Naive thymus-derived CD4-positive, alpha-beta T cell (primary cell): ENCODE data around the gene CXXC5. TPM values are rescaled to one million over a fixed set of nuclear protein-coding genes. Genes with fewer than 3 reads are reported as not detected.

Experiments used
- ATAC-seq: fragments of 150-1000 bp; cut with Tn5 transposase; 2 replicates; pipeline ENCODE4 v1.10.0; 2021; ENCODE audit warnings: mild to moderate bottlenecking, moderate library complexity
- CTCF ChIA-PET: fragments of 350-600 bp; sonication (Branson Sonifier 250); formaldehyde crosslinking; loops from one replicate; lab custom pipeline; 2021; ENCODE audit warnings: antibody characterized with exemption; lab: Charles Lee
- POLR2A ChIA-PET: fragments of 350-600 bp; sonication (Branson Sonifier 250); formaldehyde crosslinking; loops from one replicate; lab custom pipeline; 2021; ENCODE audit warnings: antibody characterized with exemption, inconsistent platforms; lab: Charles Lee
- DNase-seq, 9 donors: peaks; one replicate each; pipeline versions ENCODE4 v3.0.0 to v3.0.0-alpha.2; 2020 to 2022; ENCODE audit warnings: mixed read lengths in 1 of 9
- H3K27ac ChIP-seq: one replicate; pipeline ENCODE4 v1.7.0; 2013; ENCODE audit warnings: mild to moderate bottlenecking, low read depth, low read length, moderate library complexity
- H3K27me3 ChIP-seq, 2 donors: one replicate each; pipeline ENCODE4 v1.7.0; 2013; ENCODE audit warnings: low read length in 2 of 2, mild to moderate bottlenecking in 2 of 2, moderate library complexity in 2 of 2; ENCODE audit not compliant: control insufficient read depth in 2 of 2, insufficient read depth in 2 of 2
- H3K36me3 ChIP-seq, 3 experiments: 1 replicate in 2 of 3; 2 replicates in 1 of 3; pipeline ENCODE4 v1.7.0; 2013; ENCODE audit warnings: low read length in 3 of 3, mild to moderate bottlenecking in 3 of 3, moderate library complexity in 1 of 3; ENCODE audit not compliant: insufficient read depth in 3 of 3, control insufficient read depth in 2 of 3
- H3K4me1 ChIP-seq, 2 donors: one replicate each; pipeline ENCODE4 v1.7.0; 2013; ENCODE audit warnings: low read length in 2 of 2, mild to moderate bottlenecking in 2 of 2, moderate library complexity in 1 of 2; ENCODE audit not compliant: control insufficient read depth in 2 of 2, insufficient read depth in 2 of 2
- H3K4me3 ChIP-seq: 2 replicates; pipeline ENCODE4 v1.7.0; 2013; ENCODE audit warnings: mild to moderate bottlenecking, low read length
- H3K9me3 ChIP-seq, 3 experiments: 1 replicate in 2 of 3; 2 replicates in 1 of 3; pipeline ENCODE4 v1.7.0; 2013; ENCODE audit warnings: low read length in 3 of 3; ENCODE audit not compliant: control insufficient read depth in 2 of 3
- H3K27ac Mint-ChIP-seq, 9 donors: one replicate each; pipeline ENCODE4 v1.8.0; 2020 to 2022; ENCODE audit warnings: mixed read lengths in 9 of 9, mild to moderate bottlenecking in 8 of 9, moderate library complexity in 5 of 9, inconsistent platforms in 2 of 9
- H3K27me3 Mint-ChIP-seq, 5 donors: one replicate each; pipeline ENCODE4 v1.8.0; 2021 to 2022; ENCODE audit warnings: mixed read lengths in 5 of 5, mild to moderate bottlenecking in 1 of 5
- H3K36me3 Mint-ChIP-seq, 5 donors: one replicate each; pipeline ENCODE4 v1.8.0; 2020 to 2022; ENCODE audit warnings: mixed read lengths in 5 of 5, mild to moderate bottlenecking in 3 of 5, inconsistent platforms in 1 of 5
- H3K4me1 Mint-ChIP-seq, 7 donors: one replicate each; pipeline ENCODE4 v1.8.0; 2020 to 2022; ENCODE audit warnings: mixed read lengths in 7 of 7, mild to moderate bottlenecking in 3 of 7, inconsistent platforms in 1 of 7
- H3K4me3 Mint-ChIP-seq, 10 donors: one replicate each; pipeline ENCODE4 v1.8.0; 2020 to 2022; ENCODE audit warnings: mild to moderate bottlenecking in 10 of 10, mixed read lengths in 10 of 10, moderate library complexity in 6 of 10, inconsistent platforms in 2 of 10
- H3K9me3 Mint-ChIP-seq, 11 donors: one replicate each; pipeline ENCODE4 v1.8.0; 2020 to 2022; ENCODE audit warnings: mixed read lengths in 11 of 11, mild to moderate bottlenecking in 4 of 11, inconsistent platforms in 1 of 11, moderate library complexity in 1 of 11
- intact Hi-C, 2 donors: fragments of 100-400 bp; cut with micrococcal nuclease; formaldehyde crosslinking; loops; one replicate each; pipeline ENCODE4 v1.15.1; 2023
- polyA plus RNA-seq, 2 donors: library from polyadenylated mRNA; unstranded; fragments of 300-500 nt; fragmentation: Illumina TruSeq; gene quantifications; one replicate each; pipeline ENCODE4 v1.2.3, GENCODE V29; 2021
- total RNA-seq, 6 experiments: library from RNA in 5 of 6; stranded (reverse) in 5 of 6; gene quantifications; 1 replicate in 5 of 6; 2 replicates in 1 of 6; pipeline ENCODE4 v1.2.3 and lab custom pipeline; 2021 to 2026

Gene CXXC5
- total and polyA plus RNA-seq, 7 experiments from 2014 or later: 0.73 to 21.4 (median 2.2) TPM

DNA sequence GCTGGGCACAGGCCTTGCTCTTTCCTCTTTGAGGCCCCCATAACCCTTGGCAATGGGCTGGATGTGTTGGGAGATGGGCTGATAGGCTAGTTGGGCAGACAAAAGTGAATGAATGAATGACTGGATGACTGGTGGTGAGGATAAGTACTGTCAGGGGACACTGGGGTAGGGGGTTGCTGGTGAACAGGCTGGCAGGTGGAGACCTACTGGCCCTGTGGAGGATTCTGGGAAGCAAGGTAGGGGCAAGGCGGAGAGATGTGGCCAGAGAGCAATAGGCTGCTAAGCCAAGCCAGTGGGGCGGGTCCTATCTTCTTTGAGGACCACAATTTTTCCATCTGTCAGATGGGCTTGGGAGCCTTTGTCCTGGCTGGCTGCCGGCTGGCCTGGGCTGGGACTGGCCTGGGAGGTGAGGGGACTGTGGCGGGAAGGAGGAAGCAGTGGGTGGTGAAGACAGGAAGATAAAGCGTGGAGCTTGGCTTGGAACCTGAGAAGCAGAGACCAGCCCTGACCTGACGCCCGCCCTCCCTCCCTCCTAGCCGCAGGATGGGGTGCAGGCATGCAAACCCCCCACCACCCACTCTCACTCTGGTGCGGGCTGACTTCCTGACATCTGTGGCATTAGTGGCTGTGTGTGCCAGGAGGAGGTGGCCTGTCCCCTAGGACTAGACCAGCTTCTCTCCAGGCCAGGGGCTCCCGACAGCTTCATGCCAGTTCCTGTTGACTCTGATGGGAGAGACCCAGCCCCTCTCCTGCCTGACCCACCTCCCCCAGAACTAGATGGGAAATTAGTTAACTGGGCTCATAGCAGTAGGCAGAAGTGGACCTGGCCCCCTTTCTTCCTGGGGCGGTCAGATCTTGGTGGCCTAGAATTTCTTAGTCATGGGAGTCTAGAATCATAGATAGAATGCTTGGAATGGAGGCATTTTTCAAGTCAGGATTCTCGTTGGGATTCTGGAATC is 9.5 kb downstream of the CXXC5 start:
- H3K4me1 Mint-ChIP-seq: peaks cover 1 to 30% (median 4%) of the 10 kb centered on the region in 7 donors
- peak overlapping the region in 1 of 10 donors; percentile 7 for H3K4me3 Mint-ChIP-seq
- no peaks in the 10 kb centered on the region for H3K36me3 ChIP-seq
- peaks cover 0 to 3% of the 10 kb centered on the region in 2 donors for H3K27me3 ChIP-seq
- peaks cover 0 to 9% of the 10 kb centered on the region in 2 donors for H3K4me1 ChIP-seq
- ATAC-seq: no peak
- no peak overlapping the region for H3K4me3 ChIP-seq
- intact Hi-C loops: no loop called here
- ChIA-PET CTCF (no interaction called here), POLR2A (no interaction called here)
- H3K9me3 ChIP-seq: no peaks in the 10 kb centered on the region
- no peaks in the 10 kb centered on the region for H3K9me3 Mint-ChIP-seq
- DNase-seq: no peak
- H3K27me3 Mint-ChIP-seq: peaks cover 10 to 23% (median 20%) of the 10 kb centered on the region in 5 donors
- H3K27ac Mint-ChIP-seq: peak overlapping the region in 3 of 9 donors; percentile 2 to 47 (median 23)
- no peak overlapping the region for H3K27ac ChIP-seq
- H3K36me3 Mint-ChIP-seq: peaks cover 0 to 3% (median 0%) of the 10 kb centered on the region in 5 donors

DNA sequence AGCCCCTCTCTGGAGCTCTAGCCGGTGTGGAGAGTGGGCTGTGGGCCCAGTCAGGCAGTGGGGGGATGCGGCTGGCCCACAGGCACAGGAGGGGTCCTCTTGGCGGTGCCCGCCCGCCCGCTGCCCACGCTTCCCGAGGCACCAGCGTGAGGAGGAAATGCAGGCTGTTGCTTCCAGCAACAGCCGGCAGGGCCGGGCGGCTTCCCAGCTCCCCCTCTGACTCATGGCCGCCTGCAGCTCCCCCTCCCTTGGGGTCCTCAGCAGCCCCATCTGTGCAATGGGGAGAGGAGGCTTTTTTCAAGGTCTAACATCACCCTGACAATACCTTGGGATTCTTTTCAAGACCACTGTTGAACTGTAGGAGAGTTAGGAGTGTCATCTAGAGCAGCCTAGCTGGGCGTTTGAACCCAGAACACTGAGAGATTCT is 10.4 kb downstream of the CXXC5 start:
- H3K27me3 ChIP-seq: peaks cover 0 to 2% of the 10 kb centered on the region in 2 donors
- DNase-seq: no peak
- CTCF ChIA-PET: no interaction called here
- no peaks in the 10 kb centered on the region for H3K9me3 ChIP-seq
- H3K4me1 ChIP-seq: peaks cover 0 to 4% of the 10 kb centered on the region in 2 donors
- no peaks in the 10 kb centered on the region for H3K36me3 ChIP-seq
- Mint-ChIP-seq H3K9me3 (no peaks in the 10 kb centered on the region), H3K36me3 (peaks cover 0 to 3% (median 0%) of the 10 kb centered on the region in 5 donors), H3K27ac (peak overlapping the region in 1 of 9 donors; percentile 23), H3K4me3 (no peak overlapping the region), H3K27me3 (peaks cover 5 to 16% (median 13%) of the 10 kb centered on the region in 5 donors), H3K4me1 (peaks cover 0 to 26% (median 0%) of the 10 kb centered on the region in 7 donors)
- H3K27ac ChIP-seq: no peak overlapping the region
- intact Hi-C loops: no loop called here
- ATAC-seq: no peak
- POLR2A ChIA-PET: no interaction called here
- no peak overlapping the region for H3K4me3 ChIP-seq

DNA sequence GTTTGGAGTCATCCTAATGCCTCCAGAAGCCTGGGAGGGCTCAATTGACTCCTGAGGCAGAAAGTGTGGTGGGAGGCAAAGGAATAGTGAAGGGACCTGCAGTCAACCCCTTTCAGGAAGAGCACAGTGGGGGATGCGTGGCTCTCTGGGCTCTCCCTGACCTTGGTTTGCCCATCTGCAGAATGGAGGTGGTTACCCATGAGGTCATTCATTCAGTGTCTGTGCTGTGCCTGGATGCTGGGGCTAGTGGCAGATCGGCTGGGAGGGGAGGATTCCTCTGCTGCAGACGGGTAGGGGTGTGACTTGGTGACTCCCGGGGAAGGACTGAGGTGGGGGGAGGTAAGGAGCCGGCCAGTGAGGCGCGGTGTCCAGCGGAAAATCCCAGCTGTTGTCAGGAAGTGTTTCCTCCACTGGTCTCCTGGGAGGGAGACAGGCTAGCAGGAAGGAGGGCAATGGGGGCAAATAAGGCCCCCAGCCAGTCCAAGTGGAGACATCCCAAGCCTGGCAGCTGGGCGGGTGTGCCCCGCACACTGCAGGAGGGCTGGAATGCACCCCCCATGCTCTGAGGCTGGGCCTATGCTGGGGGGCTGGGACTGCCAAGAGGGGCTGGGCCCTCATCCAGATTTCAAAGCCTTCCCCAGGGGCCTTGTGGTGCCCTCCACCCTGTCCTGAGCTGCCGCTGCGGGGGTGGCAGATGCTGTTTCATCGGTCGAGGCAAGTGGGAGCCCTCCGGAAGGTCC is 10.9 kb downstream of the CXXC5 start:
- no peaks in the 10 kb centered on the region for H3K9me3 Mint-ChIP-seq
- H3K9me3 ChIP-seq: no peaks in the 10 kb centered on the region
- peaks cover 0 to 4% of the 10 kb centered on the region in 2 donors for H3K4me1 ChIP-seq
- H3K4me1 Mint-ChIP-seq: peaks cover 0 to 24% (median 0%) of the 10 kb centered on the region in 7 donors
- no peak overlapping the region for H3K27ac ChIP-seq
- peak overlapping the region in 1 of 10 donors; percentile 42 for H3K4me3 Mint-ChIP-seq
- peaks cover 5 to 11% (median 8%) of the 10 kb centered on the region in 5 donors for H3K27me3 Mint-ChIP-seq
- H3K27me3 ChIP-seq: no peaks in the 10 kb centered on the region
- ChIA-PET POLR2A (interaction anchor here (1.2 kb wide), 1 partner anchor 20 kb away, joined by 3 read pairs; no protein-coding TSS in a partner anchor), CTCF (no interaction called here)
- intact Hi-C loops: no loop called here
- no peak for DNase-seq
- ATAC-seq: no peak
- no peaks in the 10 kb centered on the region for H3K36me3 ChIP-seq
- H3K27ac Mint-ChIP-seq: no peak overlapping the region
- H3K36me3 Mint-ChIP-seq: peaks cover 0 to 3% (median 0%) of the 10 kb centered on the region in 5 donors
- H3K4me3 ChIP-seq: no peak overlapping the region

DNA sequence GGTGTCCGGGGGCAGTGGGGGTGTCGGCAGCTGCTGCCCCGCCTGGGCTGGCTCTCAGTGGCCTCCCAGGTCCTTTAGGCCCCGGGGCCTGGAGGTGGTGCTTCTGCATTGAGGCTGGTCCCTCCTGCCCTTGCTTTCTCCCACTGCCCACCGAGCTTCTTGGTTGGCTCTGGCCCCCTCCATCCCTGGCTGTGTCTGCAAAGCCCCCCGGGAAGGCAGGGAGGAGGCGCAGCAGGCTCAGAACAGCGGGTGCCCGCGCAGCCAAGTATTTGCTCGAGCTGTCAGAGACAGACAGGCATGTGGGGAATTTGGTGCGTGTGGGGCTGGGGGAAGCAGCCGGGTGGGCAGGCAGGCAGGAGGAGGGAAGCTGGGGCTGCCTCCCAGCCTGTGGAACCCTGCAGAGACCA is 11.5 kb downstream of the CXXC5 start:
- no peak overlapping the region for H3K4me3 Mint-ChIP-seq
- ChIA-PET POLR2A (interaction anchor here (1.2 kb wide), 1 partner anchor 21 kb away, joined by 3 read pairs; no protein-coding TSS in a partner anchor), CTCF (no interaction called here)
- peaks cover 0 to 7% (median 5%) of the 10 kb centered on the region in 5 donors for H3K27me3 Mint-ChIP-seq
- intact Hi-C loops: no loop called here
- no peaks in the 10 kb centered on the region for H3K9me3 ChIP-seq
- peaks cover 0 to 24% (median 4%) of the 10 kb centered on the region in 7 donors for H3K4me1 Mint-ChIP-seq
- H3K4me3 ChIP-seq: no peak overlapping the region
- H3K36me3 ChIP-seq: no peaks in the 10 kb centered on the region
- H3K27ac ChIP-seq: no peak overlapping the region
- H3K27me3 ChIP-seq: no peaks in the 10 kb centered on the region
- no peaks in the 10 kb centered on the region for H3K9me3 Mint-ChIP-seq
- no peak overlapping the region for H3K27ac Mint-ChIP-seq
- ATAC-seq: no peak
- no peak for DNase-seq
- H3K4me1 ChIP-seq: peaks cover 0 to 4% of the 10 kb centered on the region in 2 donors
- H3K36me3 Mint-ChIP-seq: no peaks in the 10 kb centered on the region

DNA sequence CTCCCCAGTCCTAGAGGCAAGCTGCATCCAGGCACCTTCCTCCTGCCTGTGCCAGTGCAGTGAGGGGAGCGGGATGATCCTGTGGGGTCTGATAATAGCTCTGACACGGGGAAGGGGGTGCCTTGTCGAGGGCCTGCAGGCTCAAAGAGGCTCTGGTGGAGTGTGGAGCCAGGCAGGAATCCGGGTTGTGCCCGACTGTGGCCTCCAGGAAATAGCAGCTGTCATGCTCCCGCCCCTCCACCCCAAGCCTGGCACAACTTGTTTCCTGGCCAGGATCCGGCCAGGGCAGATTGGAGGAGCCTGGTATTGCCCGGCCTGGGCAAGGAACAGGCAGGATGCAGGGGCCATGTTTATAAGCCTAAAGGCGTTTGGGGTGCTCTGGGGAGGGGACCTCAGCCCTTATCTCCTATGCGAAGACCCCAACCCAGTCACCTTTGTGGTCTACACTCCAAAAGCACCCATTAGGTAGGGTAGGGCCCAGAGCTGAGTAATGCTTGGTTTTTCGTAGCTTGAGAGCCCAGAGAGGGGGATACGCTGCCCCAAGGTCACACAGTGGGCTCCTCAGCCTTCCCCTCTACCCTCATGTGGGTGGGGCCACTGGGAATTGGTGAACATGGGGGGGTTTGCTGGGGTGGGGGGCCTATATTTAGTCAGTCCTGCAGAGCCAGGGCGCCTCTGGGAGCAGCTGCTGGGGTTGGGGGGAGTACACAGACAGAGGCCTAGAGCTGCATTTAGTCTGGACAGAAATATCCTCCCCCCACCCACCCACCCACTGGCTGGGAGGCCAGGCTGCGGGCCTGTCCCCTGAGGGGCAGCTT is 12.2 kb downstream of the CXXC5 start:
- no peak overlapping the region for H3K4me3 ChIP-seq
- Mint-ChIP-seq H3K36me3 (no peaks in the 10 kb centered on the region), H3K27ac (no peak overlapping the region), H3K9me3 (no peaks in the 10 kb centered on the region), H3K27me3 (peaks cover 0 to 7% (median 4%) of the 10 kb centered on the region in 5 donors), H3K4me3 (peak overlapping the region in 1 of 10 donors; percentile 8), H3K4me1 (peaks cover 0 to 24% (median 4%) of the 10 kb centered on the region in 7 donors)
- H3K27ac ChIP-seq: no peak overlapping the region
- intact Hi-C loops: no loop called here
- CTCF ChIA-PET: no interaction called here
- peaks cover 0 to 4% of the 10 kb centered on the region in 2 donors for H3K4me1 ChIP-seq
- no peaks in the 10 kb centered on the region for H3K36me3 ChIP-seq
- POLR2A ChIA-PET: interaction anchor here (1.2 kb wide), 1 partner anchor 21 kb away, joined by 3 read pairs; no protein-coding TSS in a partner anchor
- H3K9me3 ChIP-seq: no peaks in the 10 kb centered on the region
- no peak for ATAC-seq
- no peak for DNase-seq
- no peaks in the 10 kb centered on the region for H3K27me3 ChIP-seq
